ENCODE data around the gene IQUB. TPM values are rescaled to one million over a fixed set of nuclear protein-coding genes. Genes with fewer than 3 reads are reported as not detected.

The IQUB gene
- total RNA-seq, 4 donors from 2014 or later = 0.14 to 0.32 TPM; not detected in 2

GRCh38 chr7:123435080-123435700, 99.2 kb downstream of the IQUB start:
- whole genome bisulfite sequencing, 2 donors (ENCODE audit: low coverage in 1 of 2) = 70% methylated on average over 4 of the region's 4 CpGs
- no peaks in the 10 kb centered on the region for H3K36me3 ChIP-seq
- H3K4me3 ChIP-seq = no peak overlapping the region
- intact Hi-C loops (cut with DNase I; ENCODE audit: low total_unique reads) (no loop called here), in situ Hi-C loops (cut with MboI; ENCODE audit: low pct_ligation_motif_present in 1 of 4, low pct_unique_long_range_greater_than_20kb in 1 of 4, low sequenced_read_pairs in 3 of 4) (no loop called here)
- H3K27me3 ChIP-seq = no peaks in the 10 kb centered on the region
- H3K27ac ChIP-seq = no peak overlapping the region
- H3K4me1 ChIP-seq = no peaks in the 10 kb centered on the region
- H3K9me3 ChIP-seq = no peaks in the 10 kb centered on the region
- no peak for DNase-seq
- no peak for TF ChIP-seq EP300 (IDR thresholded peaks at IDR 0.05; ENCODE audit: low read depth)
- no peak for TF ChIP-seq CTCF (IDR thresholded peaks at IDR 0.05)
- TF ChIP-seq POLR2A (IDR thresholded peaks at IDR 0.05) = no peak
- TF ChIP-seq POLR2AphosphoS5 (IDR thresholded peaks at IDR 0.05) = no peak

- H3K9me3 ChIP-seq = no peaks in the 10 kb centered on the region
- no peaks in the 10 kb centered on the region for H3K27me3 ChIP-seq
- TF ChIP-seq POLR2A (IDR thresholded peaks at IDR 0.05) = no peak
- no peak for TF ChIP-seq EP300 (IDR thresholded peaks at IDR 0.05; ENCODE audit: low read depth)
- TF ChIP-seq CTCF (IDR thresholded peaks at IDR 0.05) = no peak
- no peaks in the 10 kb centered on the region for H3K4me1 ChIP-seq
- intact Hi-C loops (cut with DNase I; ENCODE audit: low total_unique reads) (no loop called here), in situ Hi-C loops (cut with MboI; ENCODE audit: low pct_ligation_motif_present in 1 of 4, low pct_unique_long_range_greater_than_20kb in 1 of 4, low sequenced_read_pairs in 3 of 4) (no loop called here)
- no peak overlapping the region for H3K4me3 ChIP-seq
- no peaks in the 10 kb centered on the region for H3K36me3 ChIP-seq
- no peak for DNase-seq
- H3K27ac ChIP-seq = no peak overlapping the region
These were observed 100.7 kb downstream of the IQUB start for GRCh38 chr7:123433665-123434064.

- Histone ChIP-seq H3K27ac (no peak overlapping the region), H3K4me1 (no peaks in the 10 kb centered on the region), H3K9me3 (no peaks in the 10 kb centered on the region), H3K4me3 (no peak overlapping the region), H3K36me3 (no peaks in the 10 kb centered on the region), H3K27me3 (no peaks in the 10 kb centered on the region)
- 57 to 61% methylated on average over 2 of the region's 2 CpGs for WGBS, 2 donors (ENCODE audit: low coverage in 1 of 2)
- DNase-seq = no peak
- in situ Hi-C loops (cut with MboI; ENCODE audit: low pct_ligation_motif_present in 1 of 4, low pct_unique_long_range_greater_than_20kb in 1 of 4, low sequenced_read_pairs in 3 of 4) = no loop called here
- TF ChIP-seq POLR2AphosphoS5 (IDR thresholded peaks at IDR 0.05) = no peak
- TF ChIP-seq POLR2A (IDR thresholded peaks at IDR 0.05) = no peak
- TF ChIP-seq CTCF (IDR thresholded peaks at IDR 0.05) = no peak
- no peak for TF ChIP-seq EP300 (IDR thresholded peaks at IDR 0.05; ENCODE audit: low read depth)
- intact Hi-C loops (cut with DNase I; ENCODE audit: low total_unique reads) = no loop called here
These were observed 101.8 kb downstream of the IQUB start for GRCh38 chr7:123432601-123433000.

GRCh38 chr7:123431075-123431614, 103.2 kb downstream of the IQUB start:
- DNase-seq = no peak
- Histone ChIP-seq H3K36me3 (no peaks in the 10 kb centered on the region), H3K4me1 (no peaks in the 10 kb centered on the region), H3K27ac (no peak overlapping the region), H3K27me3 (no peaks in the 10 kb centered on the region), H3K4me3 (no peak overlapping the region), H3K9me3 (no peaks in the 10 kb centered on the region)
- 78 to 85% methylated on average over 5 of the region's 5 CpGs for WGBS, 2 donors (ENCODE audit: low coverage in 1 of 2)
- in situ Hi-C loops (cut with MboI; ENCODE audit: low pct_ligation_motif_present in 1 of 4, low pct_unique_long_range_greater_than_20kb in 1 of 4, low sequenced_read_pairs in 3 of 4) = no loop called here
- no peak for TF ChIP-seq CTCF (IDR thresholded peaks at IDR 0.05)
- no peak for TF ChIP-seq POLR2AphosphoS5 (IDR thresholded peaks at IDR 0.05)
- TF ChIP-seq POLR2A (IDR thresholded peaks at IDR 0.05) = no peak
- no peak for TF ChIP-seq EP300 (IDR thresholded peaks at IDR 0.05; ENCODE audit: low read depth)
- intact Hi-C loops (cut with DNase I; ENCODE audit: low total_unique reads) = no loop called here
